DOHH2 (cell line): ENCODE results near the gene LMBR1L.

ENCODE experiments used
- H3F3A ChIP-seq: fragments of 200-600 bp; sonication (generic), shearing (Covaris generic); 2 replicates; pipeline ENCODE4 v1.6.0; 2016; ENCODE audit warnings: antibody characterized with exemption, mild to moderate bottlenecking; ENCODE audit not compliant: control insufficient read depth, insufficient read depth
- H3K27ac ChIP-seq: fragments of 200-600 bp; sonication (generic); 2 replicates; pipeline ENCODE4 v1.5.1; 2014; ENCODE audit warnings: low read depth, mild to moderate bottlenecking, low read length, moderate library complexity
- H3K27me3 ChIP-seq: fragments of 200-600 bp; sonication (generic); 2 replicates; pipeline ENCODE4 v1.6.1; 2014; ENCODE audit warnings: mild to moderate bottlenecking, low read length, mixed read lengths; ENCODE audit not compliant: control insufficient read depth
- H3K36me3 ChIP-seq: fragments of 200-600 bp; sonication (generic); 2 replicates; pipeline ENCODE4 v1.6.1; 2014; ENCODE audit warnings: mild to moderate bottlenecking, low read length, moderate library complexity, mixed read lengths; ENCODE audit not compliant: control insufficient read depth
- H3K4me1 ChIP-seq: fragments of 200-600 bp; sonication (generic); 2 replicates; pipeline ENCODE4 v1.6.1; 2014; ENCODE audit warnings: mild to moderate bottlenecking, low read length, mixed read lengths; ENCODE audit not compliant: control insufficient read depth
- H3K4me2 ChIP-seq: fragments of 200-600 bp; sonication (generic); 2 replicates; pipeline ENCODE4 v1.6.0; 2014; ENCODE audit warnings: mild to moderate bottlenecking, low read length, moderate library complexity
- H3K4me3 ChIP-seq: fragments of 200-600 bp; sonication (generic); 2 replicates; pipeline ENCODE4 v1.5.1; 2014; ENCODE audit warnings: mild to moderate bottlenecking, low read length, mixed read lengths
- H3K79me2 ChIP-seq: fragments of 200-600 bp; sonication (generic); 2 replicates; pipeline ENCODE4 v1.6.1; 2014; ENCODE audit warnings: mild to moderate bottlenecking, low read length, mixed read lengths; ENCODE audit not compliant: control insufficient read depth
- H3K9me2 ChIP-seq: fragments of 200-600 bp; sonication (generic); replicated peaks from 2 replicates; pipeline ENCODE4 v1.6.1; 2014; ENCODE audit warnings: mild to moderate bottlenecking, low read length, mixed read lengths; ENCODE audit not compliant: control insufficient read depth
- H3K9me3 ChIP-seq: fragments of 200-600 bp; sonication (generic); 2 replicates; pipeline ENCODE4 v1.6.1; 2014; ENCODE audit warnings: antibody characterized with exemption, low read length, mixed read lengths; ENCODE audit not compliant: control insufficient read depth, insufficient read depth
- H4K20me1 ChIP-seq: fragments of 200-600 bp; sonication (generic); 2 replicates; pipeline ENCODE4 v1.6.0; 2014; ENCODE audit warnings: low read depth, mild to moderate bottlenecking, antibody characterized with exemption, low read length, moderate library complexity; ENCODE audit not compliant: control insufficient read depth, insufficient read depth
- CTCF ChIP-seq: fragments of 200-600 bp; sonication (generic); IDR thresholded peaks from one replicate; pipeline ENCODE4 v1.5.1; 2014; ENCODE audit warnings: antibody characterized with exemption, mild to moderate bottlenecking, low read depth, low read length; ENCODE audit not compliant: poor library complexity, severe bottlenecking
- EZH2phosphoT487 ChIP-seq: fragments of 200-600 bp; sonication (generic); IDR thresholded peaks from 2 replicates; pipeline ENCODE4 v1.6.1; 2017; ENCODE audit warnings: borderline replicate concordance, mild to moderate bottlenecking, antibody characterized with exemption, low read length, moderate library complexity, mixed read lengths

Gene LMBR1L

GRCh38 chr12:49092086-49092815, 18.4 kb downstream of the LMBR1L start:
- 0 out of 2 replicates have a peak, but pooled peaks cover 2% of the 10 kb centered on the region for H4K20me1 ChIP-seq

GRCh38 chr12:49091836-49092085, 18.9 kb downstream of the LMBR1L start:
- H3K27me3 ChIP-seq: peaks cover 77% of the 10 kb centered on the region
- no peak overlapping the region for H3K4me3 ChIP-seq
- H3K4me2 ChIP-seq: peak overlapping the region; percentile 32

More at GRCh38 chr12:49092086-49092815, 18.4 kb downstream of the LMBR1L start:
- H3K4me2 ChIP-seq: peak overlapping the region; percentile 32
- no peaks in the 10 kb centered on the region for H3F3A ChIP-seq
- no peaks in the 10 kb centered on the region for H3K79me2 ChIP-seq
- peaks cover 74% of the 10 kb centered on the region for H3K27me3 ChIP-seq
- H3K9me2 ChIP-seq: no peaks in the 10 kb centered on the region
- H3K36me3 ChIP-seq: no peaks in the 10 kb centered on the region
- H3K4me1 ChIP-seq: peaks cover 36% of the 10 kb centered on the region
- no peak overlapping the region for H3K4me3 ChIP-seq
- TF ChIP-seq EZH2phosphoT487: no peak
- TF ChIP-seq CTCF: peak; percentile 55
- H3K27ac ChIP-seq: no peak overlapping the region
- no peaks in the 10 kb centered on the region for H3K9me3 ChIP-seq

GRCh38 chr12:49091056-49091835, 19.4 kb downstream of the LMBR1L start:
- H3K27me3 ChIP-seq: peaks cover 78% of the 10 kb centered on the region
- H3K4me1 ChIP-seq: peaks cover 36% of the 10 kb centered on the region
- TF ChIP-seq CTCF: no peak
- 0 out of 2 replicates have a peak, but pooled peaks have one; percentile 30 for TF ChIP-seq EZH2phosphoT487
- H3K9me2 ChIP-seq: no peaks in the 10 kb centered on the region
- no peak overlapping the region for H3K4me3 ChIP-seq
- H3K4me2 ChIP-seq: no peak overlapping the region
- H3K27ac ChIP-seq: no peak overlapping the region
- H4K20me1 ChIP-seq: 0 out of 2 replicates have a peak, but pooled peaks cover 2% of the 10 kb centered on the region
- H3F3A ChIP-seq: no peaks in the 10 kb centered on the region
- H3K36me3 ChIP-seq: no peaks in the 10 kb centered on the region
- H3K79me2 ChIP-seq: no peaks in the 10 kb centered on the region
- no peaks in the 10 kb centered on the region for H3K9me3 ChIP-seq

More at GRCh38 chr12:49091836-49092085, 18.9 kb downstream of the LMBR1L start:
- H3K9me2 ChIP-seq: no peaks in the 10 kb centered on the region
- H3K9me3 ChIP-seq: no peaks in the 10 kb centered on the region
- no peaks in the 10 kb centered on the region for H3K36me3 ChIP-seq
- H3K27ac ChIP-seq: no peak overlapping the region
- TF ChIP-seq EZH2phosphoT487 (0 out of 2 replicates have a peak, but pooled peaks have one; percentile 54), CTCF (no peak)
- no peaks in the 10 kb centered on the region for H3K79me2 ChIP-seq
- H4K20me1 ChIP-seq: 0 out of 2 replicates have a peak, but pooled peaks cover 2% of the 10 kb centered on the region
- H3F3A ChIP-seq: no peaks in the 10 kb centered on the region
- peaks cover 36% of the 10 kb centered on the region for H3K4me1 ChIP-seq
